Measurements from ENCODE around the gene TFF3.

DNA sequence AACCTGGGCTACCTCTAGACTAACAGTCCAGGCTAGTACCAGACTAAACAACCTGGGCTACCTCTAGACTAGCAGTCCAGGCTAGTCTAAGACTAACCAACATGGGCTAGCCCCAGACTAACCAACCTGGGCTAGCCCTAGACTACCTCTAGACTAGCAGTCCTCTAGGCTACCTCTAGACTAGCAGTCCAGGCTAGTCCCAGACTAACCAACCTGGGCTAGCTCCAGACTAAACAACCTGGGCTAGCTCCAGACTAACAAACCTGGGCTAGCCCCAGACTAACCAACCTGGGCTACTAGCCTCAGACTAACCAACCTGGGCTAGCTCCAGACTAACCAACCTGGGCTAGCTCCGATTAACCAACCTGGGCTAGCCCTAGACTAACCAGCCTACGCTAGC, 33.6 kb upstream of the TFF3 start:
- TF ChIP-seq, protein P1, sequence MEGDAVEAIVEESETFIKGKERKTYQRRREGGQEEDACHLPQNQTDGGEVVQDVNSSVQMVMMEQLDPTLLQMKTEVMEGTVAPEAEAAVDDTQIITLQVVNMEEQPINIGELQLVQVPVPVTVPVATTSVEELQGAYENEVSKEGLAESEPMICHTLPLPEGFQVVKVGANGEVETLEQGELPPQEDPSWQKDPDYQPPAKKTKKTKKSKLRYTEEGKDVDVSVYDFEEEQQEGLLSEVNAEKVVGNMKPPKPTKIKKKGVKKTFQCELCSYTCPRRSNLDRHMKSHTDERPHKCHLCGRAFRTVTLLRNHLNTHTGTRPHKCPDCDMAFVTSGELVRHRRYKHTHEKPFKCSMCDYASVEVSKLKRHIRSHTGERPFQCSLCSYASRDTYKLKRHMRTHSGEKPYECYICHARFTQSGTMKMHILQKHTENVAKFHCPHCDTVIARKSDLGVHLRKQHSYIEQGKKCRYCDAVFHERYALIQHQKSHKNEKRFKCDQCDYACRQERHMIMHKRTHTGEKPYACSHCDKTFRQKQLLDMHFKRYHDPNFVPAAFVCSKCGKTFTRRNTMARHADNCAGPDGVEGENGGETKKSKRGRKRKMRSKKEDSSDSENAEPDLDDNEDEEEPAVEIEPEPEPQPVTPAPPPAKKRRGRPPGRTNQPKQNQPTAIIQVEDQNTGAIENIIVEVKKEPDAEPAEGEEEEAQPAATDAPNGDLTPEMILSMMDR (conservative IDR thresholded peaks at IDR 0.05): no peak
- TF ChIP-seq ZFX (IDR thresholded peaks at IDR 0.05): no peak

All from C4-2B (cell line).